Endothelial cell of umbilical vein (primary cell): ENCODE data around the gene SORCS2. TPM values are rescaled to one million over a fixed set of nuclear protein-coding genes. Genes with fewer than 3 reads are reported as not detected.

Experiments
- BruUV-seq: library from RNA; stranded (reverse); fragments of 400-500 nt; replicated peaks from 2 replicates; lab custom pipeline; 2021; lab: Mats Ljungman, UMichigan
- CTCF ChIA-PET: fragments of 300-600, 350-600 bp; sonication (Branson Sonifier 250); formaldehyde crosslinking; loops from one replicate; lab custom pipeline; 2021; ENCODE audit warnings: antibody characterized with exemption, inconsistent platforms; lab: Charles Lee
- POLR2A ChIA-PET: fragments of 300-600, 350-600 bp; sonication (Branson Sonifier 250); formaldehyde crosslinking; loops from one replicate; lab custom pipeline; 2021; ENCODE audit warnings: antibody characterized with exemption, inconsistent platforms; lab: Charles Lee
- DNase-seq: peaks from one replicate; pipeline ENCODE4 v3.0.0-alpha.2; 2011; ENCODE audit warnings: low read depth, low spot score
- FAIRE-seq: peaks from 2 replicates; lab custom pipeline; 2011; peaks lifted over from hg19 to GRCh38; lab: Jason Lieb, UNC
- H2AFZ ChIP-seq: 2 replicates; pipeline ENCODE4 v1.6.0; 2012; ENCODE audit warnings: low read depth, low read length, control low read depth, inconsistent platforms
- H3K27ac ChIP-seq: 2 replicates; pipeline ENCODE4 v1.5.1; 2011; ENCODE audit warnings: low read depth, mild to moderate bottlenecking, control low read depth, low read length, moderate library complexity; ENCODE audit not compliant: insufficient read depth
- H3K27me3 ChIP-seq, 2 experiments: 2 replicates each; pipeline versions ENCODE4 v1.6.0 to v1.6.1; 2011; ENCODE audit warnings: low read length in 2 of 2, mixed read lengths in 1 of 2; ENCODE audit not compliant: control insufficient read depth in 2 of 2, insufficient read depth in 2 of 2
- H3K36me3 ChIP-seq, 2 experiments: 2 replicates in 1 of 2; 3 replicates in 1 of 2; pipeline ENCODE4 v1.5.1; 2011; ENCODE audit warnings: low read length in 2 of 2, mild to moderate bottlenecking in 1 of 2, moderate library complexity in 1 of 2; ENCODE audit not compliant: control insufficient read depth in 2 of 2, insufficient read depth in 2 of 2; ENCODE audit errors: extremely low read depth in 1 of 2
- H3K4me1 ChIP-seq: 3 replicates; pipeline ENCODE4 v1.5.1; 2011; ENCODE audit warnings: mild to moderate bottlenecking, low read length; ENCODE audit not compliant: control insufficient read depth, insufficient read depth; ENCODE audit errors: extremely low read depth
- H3K4me2 ChIP-seq: 2 replicates; pipeline ENCODE4 v1.6.1; 2011; ENCODE audit warnings: low read length, control low read depth, mixed read lengths; ENCODE audit not compliant: insufficient read depth
- H3K4me3 ChIP-seq, 3 experiments: fragments of 200-600 bp in 1 of 3; sonication (generic), shearing (Covaris generic) in 1 of 3; replicated peaks in 1 of 3; 2 replicates each; pipeline ENCODE4 v1.5.1; 2011 to 2016; ENCODE audit warnings: control low read depth in 3 of 3, low read length in 3 of 3, mild to moderate bottlenecking in 2 of 3, inconsistent platforms in 1 of 3, low read depth in 1 of 3, moderate library complexity in 1 of 3; ENCODE audit not compliant: insufficient read depth in 1 of 3
- H3K79me2 ChIP-seq: 2 replicates; pipeline ENCODE4 v1.6.0; 2012; ENCODE audit warnings: low read length, inconsistent platforms; ENCODE audit not compliant: control insufficient read depth, insufficient read depth
- H3K9ac ChIP-seq: replicated peaks from 2 replicates; pipeline ENCODE3; 2011; ENCODE audit warnings: low read length, control low read depth; ENCODE audit not compliant: insufficient read depth; ENCODE audit errors: extremely low read depth
- H3K9me1 ChIP-seq: replicated peaks from 3 replicates; pipeline ENCODE4 v1.6.0; 2011; ENCODE audit warnings: mild to moderate bottlenecking, low read length; ENCODE audit not compliant: control insufficient read depth, insufficient read depth; ENCODE audit errors: extremely low read depth
- H3K9me3 ChIP-seq: replicated peaks from 2 replicates; pipeline ENCODE4 v1.5.1; 2012; ENCODE audit warnings: low read length, inconsistent platforms; ENCODE audit not compliant: control insufficient read depth, insufficient read depth
- H4K20me1 ChIP-seq: replicated peaks from 2 replicates; pipeline ENCODE3; 2011; ENCODE audit warnings: mild to moderate bottlenecking, low read length; ENCODE audit not compliant: control insufficient read depth, insufficient read depth; ENCODE audit errors: extremely low read depth
- CTCF ChIP-seq, 2 donors: IDR thresholded peaks; 1 replicate in 1 of 2; 2 replicates in 1 of 2; pipeline ENCODE4 v1.5.1; 2011; ENCODE audit warnings: low read length in 2 of 2, mild to moderate bottlenecking in 2 of 2, moderate library complexity in 2 of 2, control low read depth in 1 of 2, inconsistent platforms in 1 of 2, low read depth in 1 of 2; ENCODE audit not compliant: insufficient read depth in 1 of 2; ENCODE audit errors: extremely low read depth in 1 of 2
- EZH2 ChIP-seq: IDR thresholded peaks from 2 replicates; pipeline ENCODE4 v1.6.1; 2012; ENCODE audit warnings: borderline replicate concordance, low read depth, mild to moderate bottlenecking, moderate library complexity, low read length, inconsistent platforms; ENCODE audit not compliant: severe bottlenecking
- FOS ChIP-seq: IDR thresholded peaks from 2 replicates; pipeline ENCODE4 v1.6.1; 2011; ENCODE audit warnings: mild to moderate bottlenecking, low read length, moderate library complexity, borderline replicate concordance; ENCODE audit not compliant: insufficient read depth
- GATA2 ChIP-seq: IDR thresholded peaks from 2 replicates; pipeline ENCODE4 v1.7.0; 2011; ENCODE audit warnings: low read depth, mild to moderate bottlenecking, moderate library complexity, mixed read lengths, low read length; ENCODE audit not compliant: insufficient read length, insufficient read depth
- JUN ChIP-seq: IDR thresholded peaks from 2 replicates; pipeline ENCODE4 v1.6.1; 2011; ENCODE audit warnings: borderline replicate concordance, low read depth; ENCODE audit not compliant: insufficient read length, insufficient read depth
- MYC ChIP-seq: IDR thresholded peaks from one replicate; pipeline ENCODE4 v1.6.1; 2011; ENCODE audit warnings: mild to moderate bottlenecking, low read depth, low read length
- POLR2A ChIP-seq: IDR thresholded peaks from 2 replicates; pipeline ENCODE4 v1.6.1; 2012; ENCODE audit warnings: low read depth, mild to moderate bottlenecking, control low read depth, low read length
- POLR2AphosphoS5 ChIP-seq: IDR thresholded peaks from 2 replicates; pipeline ENCODE4 v1.6.1; 2012; ENCODE audit warnings: low read depth, mild to moderate bottlenecking, control low read depth, low read length, moderate library complexity; ENCODE audit not compliant: insufficient read depth
- dilution Hi-C: fragments of 300-500 bp; cut with MboI; formaldehyde crosslinking; loops from one replicate; pipeline ENCODE4 v1.15.0; 2019; ENCODE audit warnings: low sequenced_read_pairs; ENCODE audit not compliant: extremely low pct_ligation_motif_present
- intact Hi-C: fragments of 100-400 bp; cut with micrococcal nuclease; formaldehyde crosslinking; loops from one replicate; pipeline ENCODE4 v1.10.0; 2022
- polyA plus RNA-seq, 4 experiments: library from polyadenylated mRNA; depleted of rRNA in 3 of 4; stranded (reverse) in 3 of 4; unstranded in 1 of 4; fragments of >200 nt; gene quantifications; 2 replicates each; pipeline versions ENCODE4 v1.2.1 to v1.2.3, GENCODE V29; 2011 to 2012; ENCODE audit warnings: missing spikeins in 1 of 4
- total RNA-seq: library from RNA; stranded (reverse); gene quantifications from 2 replicates; pipeline ENCODE4 v1.2.3, GENCODE V29; 2021
- TF ChIP-seq, protein P1 (sequence below): IDR thresholded peaks from 2 replicates; pipeline ENCODE4 v1.6.1; 2011; ENCODE audit not compliant: insufficient read depth, insufficient read length

SORCS2 gene
- total and polyA plus RNA-seq, 2 donors (not counting 3 experiments of a cell fraction or from before 2014, with no cell fraction given), result not detected

- no peaks in the 10 kb centered on the region for H3K79me2 ChIP-seq
- H3K9me3 ChIP-seq, result no peaks in the 10 kb centered on the region
- no peaks in the 10 kb centered on the region for H3K27me3 ChIP-seq
- no TSS peak for BruUV-seq
- TF ChIP-seq JUN, result no peak
- TF ChIP-seq POLR2A, result no peak
- TF ChIP-seq, protein P1, sequence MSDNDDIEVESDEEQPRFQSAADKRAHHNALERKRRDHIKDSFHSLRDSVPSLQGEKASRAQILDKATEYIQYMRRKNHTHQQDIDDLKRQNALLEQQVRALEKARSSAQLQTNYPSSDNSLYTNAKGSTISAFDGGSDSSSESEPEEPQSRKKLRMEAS, result no peak
- no peak for TF ChIP-seq POLR2AphosphoS5
- no peaks in the 10 kb centered on the region for H3K36me3 ChIP-seq
- DNase-seq, result no peak
- ChIA-PET CTCF (no interaction called here), POLR2A (no interaction called here)
- no peak overlapping the region for H3K4me3 ChIP-seq
- no peak overlapping the region for H2AFZ ChIP-seq
- FAIRE-seq, result no peak
- H4K20me1 ChIP-seq, result no peaks in the 10 kb centered on the region
- H3K9me1 ChIP-seq, result no peaks in the 10 kb centered on the region
- no peak overlapping the region for H3K27ac ChIP-seq
- intact Hi-C loops (no loop called here), dilution Hi-C loops (no loop called here)
- no peaks in the 10 kb centered on the region for H3K4me1 ChIP-seq
- no peak overlapping the region for H3K9ac ChIP-seq
- no peak overlapping the region for H3K4me2 ChIP-seq
These were observed 46.9 kb upstream of the SORCS2 start for GRCh38 chr4:7145291-7145934.

DNA sequence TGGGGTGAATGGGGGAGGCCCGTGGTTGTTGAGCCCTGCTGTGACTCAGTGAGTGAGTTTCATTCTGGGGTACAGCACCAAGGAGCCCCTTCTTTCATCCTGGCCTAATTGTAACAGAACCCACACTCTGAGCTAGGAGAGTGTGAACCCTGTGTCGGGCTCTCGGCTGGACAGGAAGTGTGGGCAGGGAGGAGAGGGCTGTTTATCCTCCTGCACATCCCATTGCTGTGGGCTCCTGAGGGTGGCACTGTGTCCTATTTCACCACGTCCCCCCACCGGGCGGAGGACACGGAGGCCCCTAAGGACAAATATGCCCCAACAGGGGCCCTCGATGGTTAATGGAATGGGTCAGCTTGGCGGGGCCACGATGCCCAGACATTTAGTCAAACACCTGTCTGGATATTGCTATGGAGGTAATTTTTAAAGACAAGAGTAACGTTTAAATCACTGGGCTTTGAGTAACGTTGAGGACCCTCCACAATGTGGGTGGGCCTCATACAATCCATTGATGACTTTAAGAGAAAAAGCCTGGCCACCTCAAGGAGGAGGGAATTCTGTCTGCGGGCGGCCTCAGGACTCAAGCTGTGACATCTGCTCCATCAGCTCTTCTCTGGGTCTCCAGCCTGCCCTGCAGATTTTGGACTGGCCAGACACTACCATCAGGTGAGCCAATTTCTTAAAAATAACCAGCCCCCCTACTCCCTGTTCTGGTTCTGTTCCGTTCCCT is 46.1 kb upstream of the SORCS2 start:
- no peak for DNase-seq
- Histone ChIP-seq H3K9ac (no peak overlapping the region), H3K4me1 (no peaks in the 10 kb centered on the region), H2AFZ (no peak overlapping the region), H3K27me3 (no peaks in the 10 kb centered on the region), H3K9me3 (no peaks in the 10 kb centered on the region), H3K79me2 (no peaks in the 10 kb centered on the region), H3K9me1 (no peaks in the 10 kb centered on the region), H3K4me2 (no peak overlapping the region), H3K27ac (no peak overlapping the region), H3K4me3 (no peak overlapping the region), H4K20me1 (no peaks in the 10 kb centered on the region), H3K36me3 (no peaks in the 10 kb centered on the region)
- TF ChIP-seq MYC (no peak), POLR2AphosphoS5 (no peak), FOS (no peak), JUN (no peak), POLR2A (no peak), EZH2 (no peak), GATA2 (no peak), CTCF (IDR thresholded peaks at IDR 0.05; ENCODE audit: extremely low read depth in 1 of 2, insufficient read depth in 1 of 2, low read depth in 1 of 2, low read length in 2 of 2) (no peak)
- TF ChIP-seq, protein P1, result no peak
- dilution Hi-C loops, result no loop called here
- BruUV-seq, result no TSS peak
- ChIA-PET CTCF (interaction anchor here (2.1 kb wide), 1 partner anchor 11 kb away, joined by 11 read pairs; no protein-coding TSS in a partner anchor), POLR2A (no interaction called here)
- FAIRE-seq, result no peak
- intact Hi-C loops, result no loop called here
